Body of pancreas (tissue), 4 donors: ENCODE measurements around the gene BTBD9.

ENCODE experiments used
- CTCF ChIP-seq, 7 experiments: fragments of 450-650 bp in 4 of 7; fragments of 200-600 bp in 3 of 7; sonication (generic) in 3 of 7; IDR thresholded peaks; one replicate each; pipeline ENCODE4 v1.5.1; 2016 to 2019; ENCODE audit warnings: antibody characterized with exemption in 7 of 7
- POLR2A ChIP-seq, 3 donors: fragments of 450-650 bp; IDR thresholded peaks; one replicate each; pipeline ENCODE4 v1.6.1; 2016; ENCODE audit warnings: antibody characterized with exemption in 3 of 3, mild to moderate bottlenecking in 2 of 3

- TF ChIP-seq CTCF (IDR thresholded peaks at IDR 0.05): no peak
- no peak for TF ChIP-seq POLR2A (IDR thresholded peaks at IDR 0.05)
Measured at GRCh38 chr6:38610050-38610625, 29.6 kb downstream of the BTBD9 start.
